Esophagus squamous epithelium (tissue), 4 donors: ENCODE results near the gene PHPT1.

Experiments
- CTCF ChIP-seq, 6 experiments: fragments of 450-650 bp in 4 of 6; fragments of 200-600 bp in 2 of 6; sonication (generic) in 2 of 6; IDR thresholded peaks; one replicate each; pipeline ENCODE4 v1.5.1; 2016 to 2019; ENCODE audit warnings: antibody characterized with exemption in 6 of 6, mild to moderate bottlenecking in 4 of 6, moderate library complexity in 4 of 6
- POLR2A ChIP-seq, 4 donors: fragments of 450-650 bp; IDR thresholded peaks; one replicate each; pipeline ENCODE4 v1.6.1; 2017; ENCODE audit warnings: antibody characterized with exemption in 4 of 4, mild to moderate bottlenecking in 4 of 4, moderate library complexity in 3 of 4

GRCh38 chr9:136880651-136881050, 31.4 kb downstream of the PHPT1 start:
- TF ChIP-seq CTCF (IDR thresholded peaks at IDR 0.05) (no peak), POLR2A (IDR thresholded peaks at IDR 0.05) (no peak)
